HG02759 (cell line): Measurements from ENCODE around the gene NOL12.
"Not testable (repeated sequence)": the region's sequence is repeated elsewhere in the genome, so short reads cannot be mapped to it uniquely, and the experiment has no call there.

Source experiments
- ATAC-seq: cut with Tn5 transposase; IDR thresholded peaks from one replicate; pipeline ENCODE4 v1.9.1; 2021; ENCODE audit warnings: mild to moderate bottlenecking, moderate library complexity; ENCODE audit not compliant: unreplicated experiment

NOL12 gene

GRCh38 chr22:37686002-37686982 is at the start of gene NOL12:
NOL12 (plus strand) TSS chr22:37686343; CDS start chr22:37686393, 50 bp downstream.
- peak; percentile 79 for ATAC-seq

GRCh38 chr22:37636949-37637273 is 49.2 kb upstream of the NOL12 start:
- no peak for ATAC-seq

- no peak for ATAC-seq
Observed at GRCh38 chr22:37638391-37639069, 47.6 kb upstream of the NOL12 start.

GRCh38 chr22:37639070-37639760 is 46.9 kb upstream of the NOL12 start, which contains the start of gene SH3BP1:
SH3BP1 (plus strand) TSS chr22:37639669; CDS start chr22:37639788, 119 bp downstream.
- ATAC-seq: no peak

- ATAC-seq: no peak
Observed at GRCh38 chr22:37639771-37640590, 46.2 kb upstream of the NOL12 start.

GRCh38 chr22:37640591-37641560 is 45.3 kb upstream of the NOL12 start:
- ATAC-seq: no peak

GRCh38 chr22:37641561-37641949 is 44.6 kb upstream of the NOL12 start:
- ATAC-seq: no peak

- peak; percentile 48 for ATAC-seq
Observed at GRCh38 chr22:37643225-37643847, 42.8 kb upstream of the NOL12 start.

- ATAC-seq: no peak
Observed at GRCh38 chr22:37647317-37647716, 38.8 kb upstream of the NOL12 start.

- no peak for ATAC-seq
Observed at GRCh38 chr22:37647928-37648327, 38.2 kb upstream of the NOL12 start.

GRCh38 chr22:37650463-37651136 is 35.5 kb upstream of the NOL12 start:
- ATAC-seq: no peak

- ATAC-seq: no peak
Observed at GRCh38 chr22:37654563-37655251, 31.4 kb upstream of the NOL12 start.

- no peak for ATAC-seq
Observed at GRCh38 chr22:37655252-37655563, 30.9 kb upstream of the NOL12 start.

- ATAC-seq: not testable (repeated sequence)
Observed at GRCh38 chr22:37656583-37656982, 29.6 kb upstream of the NOL12 start.

- ATAC-seq: no peak
Observed at GRCh38 chr22:37657590-37658132, 28.5 kb upstream of the NOL12 start.

- peak; percentile 87 for ATAC-seq
Observed at GRCh38 chr22:37658133-37659065, 27.7 kb upstream of the NOL12 start, which contains the start of gene PDXP. PDXP (plus strand) TSS chr22:37658723; CDS start chr22:37658783, 60 bp downstream.
